Left ventricle myocardium inferior (tissue), 1 donor: ENCODE results near the gene B3GLCT. TPM values are rescaled to one million over a fixed set of nuclear protein-coding genes. Genes with fewer than 3 reads are reported as not detected.

Source experiments
- DNase-seq: peaks from one replicate; pipeline ENCODE4 v3.0.0-alpha.2; 2020
- H3K27ac ChIP-seq: fragments of 200-600 bp; replicated peaks from 2 replicates; pipeline ENCODE4 v1.8.0; 2021
- H3K27me3 ChIP-seq: fragments of 200-600 bp; 2 replicates; pipeline ENCODE4 v1.8.0; 2021; ENCODE audit warnings: low read depth
- H3K36me3 ChIP-seq: fragments of 200-600 bp; 2 replicates; pipeline ENCODE4 v1.8.0; 2021
- H3K4me1 ChIP-seq: fragments of 200-600 bp; 2 replicates; pipeline ENCODE4 v1.8.0; 2021
- H3K4me3 ChIP-seq: fragments of 200-600 bp; 2 replicates; pipeline ENCODE4 v1.8.0; 2021; ENCODE audit warnings: mild to moderate bottlenecking, moderate library complexity
- H3K9me3 ChIP-seq: fragments of 200-600 bp; replicated peaks from 2 replicates; pipeline ENCODE4 v1.8.0; 2021
- intact Hi-C: fragments of 100-400 bp; cut with micrococcal nuclease; formaldehyde crosslinking; loops from one replicate; pipeline ENCODE4 v1.11.0; 2022
- total RNA-seq: library from RNA; stranded (reverse); fragmentation: NEBNext Ultra II Directional; extraction: Animal tissue kit (Norgen Biotek cat#: 25700); gene quantifications from one replicate; pipeline ENCODE4 v1.2.1, GENCODE V29; 2021
- TF ChIP-seq, protein P1 (sequence below): fragments of 200-600 bp; IDR thresholded peaks from 2 replicates; pipeline ENCODE4 v1.8.0; 2021; ENCODE audit warnings: antibody characterized with exemption, mild to moderate bottlenecking, borderline replicate concordance
- donor health status: DM: no; HTN: yes; CAD: no; lungs with severe emphysema.

B3GLCT gene
- total RNA-seq, 1 donor from 2014 or later = 19.5 TPM

DNA sequence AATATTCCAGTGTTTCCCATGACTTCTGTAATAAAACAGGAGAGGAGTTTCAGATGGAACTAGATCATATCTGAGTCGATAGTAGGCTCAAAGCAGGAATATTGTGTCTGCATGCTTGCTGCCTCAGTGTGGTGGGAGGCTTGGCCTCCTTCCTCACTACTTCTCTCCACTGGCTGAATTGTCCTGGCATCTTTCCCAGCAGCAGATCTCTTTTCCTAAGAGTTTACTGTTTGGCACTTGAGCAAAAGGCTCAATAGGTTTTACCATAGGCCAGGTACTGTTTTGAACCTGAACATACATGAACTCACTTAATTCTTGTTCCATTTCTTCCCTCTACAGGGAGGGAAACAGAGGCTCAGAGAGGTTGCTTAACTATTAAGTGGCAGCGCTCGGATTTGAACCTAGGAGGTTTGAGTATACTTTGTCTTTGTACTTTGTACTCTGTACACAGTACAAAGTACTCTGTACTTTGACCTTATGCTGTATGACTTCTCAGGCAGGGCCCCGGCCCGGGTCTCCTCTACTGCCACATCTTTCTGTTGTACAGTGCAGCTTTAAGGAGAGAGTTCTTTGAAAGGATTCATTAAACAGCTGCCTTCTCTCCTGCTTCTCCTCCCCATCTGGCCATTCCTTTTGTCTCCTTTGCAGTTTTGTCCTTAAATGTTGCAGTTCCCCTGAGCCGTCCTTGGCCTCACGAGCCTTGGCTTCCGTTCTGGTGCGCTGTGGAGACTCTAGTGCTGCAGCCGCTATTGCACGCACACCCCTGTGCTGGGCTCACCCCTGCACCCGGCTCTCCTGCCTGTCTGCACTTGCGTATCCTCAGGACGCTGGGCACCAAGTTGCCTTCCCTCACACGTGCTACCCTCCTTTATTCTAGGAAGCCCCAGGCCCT, 8.1 kb downstream of the B3GLCT start:
- peak overlapping the region; percentile 55 for H3K4me3 ChIP-seq
- no peaks in the 10 kb centered on the region for H3K9me3 ChIP-seq
- intact Hi-C loops = no loop called here
- peak; percentile 63 for DNase-seq
- H3K27ac ChIP-seq = peak overlapping the region; percentile 76
- TF ChIP-seq, protein P1, sequence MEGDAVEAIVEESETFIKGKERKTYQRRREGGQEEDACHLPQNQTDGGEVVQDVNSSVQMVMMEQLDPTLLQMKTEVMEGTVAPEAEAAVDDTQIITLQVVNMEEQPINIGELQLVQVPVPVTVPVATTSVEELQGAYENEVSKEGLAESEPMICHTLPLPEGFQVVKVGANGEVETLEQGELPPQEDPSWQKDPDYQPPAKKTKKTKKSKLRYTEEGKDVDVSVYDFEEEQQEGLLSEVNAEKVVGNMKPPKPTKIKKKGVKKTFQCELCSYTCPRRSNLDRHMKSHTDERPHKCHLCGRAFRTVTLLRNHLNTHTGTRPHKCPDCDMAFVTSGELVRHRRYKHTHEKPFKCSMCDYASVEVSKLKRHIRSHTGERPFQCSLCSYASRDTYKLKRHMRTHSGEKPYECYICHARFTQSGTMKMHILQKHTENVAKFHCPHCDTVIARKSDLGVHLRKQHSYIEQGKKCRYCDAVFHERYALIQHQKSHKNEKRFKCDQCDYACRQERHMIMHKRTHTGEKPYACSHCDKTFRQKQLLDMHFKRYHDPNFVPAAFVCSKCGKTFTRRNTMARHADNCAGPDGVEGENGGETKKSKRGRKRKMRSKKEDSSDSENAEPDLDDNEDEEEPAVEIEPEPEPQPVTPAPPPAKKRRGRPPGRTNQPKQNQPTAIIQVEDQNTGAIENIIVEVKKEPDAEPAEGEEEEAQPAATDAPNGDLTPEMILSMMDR = no peak
- H3K27me3 ChIP-seq = no peaks in the 10 kb centered on the region
- H3K4me1 ChIP-seq = peaks cover 67% of the 10 kb centered on the region
- H3K36me3 ChIP-seq = no peaks in the 10 kb centered on the region

GRCh38 chr13:31208559-31209122, 8.9 kb downstream of the B3GLCT start:
- H3K36me3 ChIP-seq = no peaks in the 10 kb centered on the region
- peaks cover 64% of the 10 kb centered on the region for H3K4me1 ChIP-seq
- H3K27me3 ChIP-seq = no peaks in the 10 kb centered on the region
- no peaks in the 10 kb centered on the region for H3K9me3 ChIP-seq
- H3K4me3 ChIP-seq = peak overlapping the region; percentile 55
- TF ChIP-seq, protein P1 = no peak
- DNase-seq = no peak
- H3K27ac ChIP-seq = peak overlapping the region; percentile 76
- intact Hi-C loops = no loop called here

DNA sequence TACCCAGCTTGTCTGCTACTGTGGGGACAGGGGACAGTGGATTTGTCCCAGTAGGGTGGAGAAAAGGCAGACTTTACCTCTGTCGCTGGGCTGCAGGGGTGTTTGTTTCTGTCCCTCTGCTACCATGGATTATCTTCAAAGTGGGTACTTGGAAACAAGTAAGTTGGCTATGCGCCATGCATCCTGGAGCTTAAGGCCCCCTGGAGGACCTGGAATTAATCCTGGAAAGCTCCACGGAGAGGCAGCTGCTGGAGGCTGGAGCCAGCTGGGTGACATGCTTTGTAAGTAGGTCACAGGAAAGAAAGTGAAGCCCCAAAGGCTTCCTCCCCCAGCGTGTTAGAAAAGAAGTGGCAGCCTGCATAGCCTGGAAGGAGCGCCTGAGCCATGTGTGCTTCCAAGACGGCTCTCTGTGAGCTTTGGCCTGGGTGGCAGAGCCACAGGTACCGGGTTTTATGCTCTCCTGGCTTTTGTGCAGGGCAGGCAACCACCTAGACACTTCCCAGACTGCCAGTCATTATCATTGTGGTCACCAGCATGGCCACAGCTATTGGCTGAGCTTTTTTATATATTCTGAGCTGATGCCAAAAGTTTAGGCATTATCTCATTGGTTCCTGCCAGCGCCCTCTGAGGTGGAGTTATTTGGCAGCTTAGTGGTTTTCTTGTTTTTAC, 9.5 kb downstream of the B3GLCT start:
- DNase-seq = peak; percentile 69
- Histone ChIP-seq H3K27ac (peak overlapping the region; percentile 76), H3K9me3 (no peaks in the 10 kb centered on the region), H3K27me3 (no peaks in the 10 kb centered on the region), H3K4me3 (peak overlapping the region; percentile 55), H3K4me1 (peaks cover 66% of the 10 kb centered on the region), H3K36me3 (no peaks in the 10 kb centered on the region)
- TF ChIP-seq, protein P1 = peak; percentile 7
- intact Hi-C loops = no loop called here

DNA sequence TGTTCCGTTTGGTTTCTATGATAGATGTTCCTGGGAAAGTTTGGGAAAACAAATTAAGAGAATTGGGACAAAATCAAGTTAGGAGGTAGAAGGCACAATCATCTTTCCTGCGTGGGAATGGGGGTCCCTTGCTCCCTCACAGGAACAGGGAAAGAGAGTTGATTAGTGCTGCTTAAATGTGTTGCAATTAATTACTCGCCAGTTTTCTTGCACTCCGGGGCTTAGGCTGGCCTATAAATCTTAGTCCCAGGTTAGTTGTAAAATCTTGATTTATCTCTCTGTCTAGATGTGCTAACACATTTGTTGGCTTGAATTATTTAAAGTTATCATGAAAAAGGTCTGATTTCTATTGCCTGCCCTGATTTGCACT, 10.1 kb downstream of the B3GLCT start:
- TF ChIP-seq, protein P1 = no peak
- intact Hi-C loops = no loop called here
- DNase-seq = no peak
- H3K36me3 ChIP-seq = no peaks in the 10 kb centered on the region
- no peaks in the 10 kb centered on the region for H3K27me3 ChIP-seq
- no peaks in the 10 kb centered on the region for H3K9me3 ChIP-seq
- H3K4me1 ChIP-seq = peaks cover 66% of the 10 kb centered on the region
- peak overlapping the region; percentile 55 for H3K4me3 ChIP-seq
- H3K27ac ChIP-seq = peak overlapping the region; percentile 76

- no peak for DNase-seq
- Histone ChIP-seq H3K27me3 (no peaks in the 10 kb centered on the region), H3K9me3 (no peaks in the 10 kb centered on the region), H3K27ac (peak overlapping the region; percentile 81), H3K36me3 (no peaks in the 10 kb centered on the region), H3K4me1 (peaks cover 63% of the 10 kb centered on the region), H3K4me3 (no peak overlapping the region)
- intact Hi-C loops = no loop called here
- TF ChIP-seq, protein P1 = no peak
These were observed 14.0 kb downstream of the B3GLCT start for GRCh38 chr13:31213651-31214289.
